ENCODE data around the gene SLC35E4.

SLC35E4 gene

GRCh38 chr22:30689622-30690021 lies 54.0 kb downstream of the SLC35E4 start:
- no peak overlapping the region for H3K4me3 ChIP-seq (ENCODE audit: low read depth, low read length, poor library complexity, severe bottlenecking)
- no peaks in the 10 kb centered on the region for H3K9me3 ChIP-seq (ENCODE audit: low read length)
- no peaks in the 10 kb centered on the region for H3K36me3 ChIP-seq (ENCODE audit: insufficient read depth, low read length)
- no peaks in the 10 kb centered on the region for H3K27me3 ChIP-seq (ENCODE audit: insufficient read depth, low read length)
- H3K9ac ChIP-seq (ENCODE audit: low read length): no peak overlapping the region
- H3K4me2 ChIP-seq (ENCODE audit: low read length): no peak overlapping the region
- no peaks in the 10 kb centered on the region for H3K9me2 ChIP-seq (ENCODE audit: low read depth, low read length)
- no peaks in the 10 kb centered on the region for H3K4me1 ChIP-seq (ENCODE audit: insufficient read depth, low read length, severe bottlenecking)
- H2AFZ ChIP-seq (ENCODE audit: low read length): no peak overlapping the region
- H3F3A ChIP-seq (ENCODE audit: insufficient read depth, low read length): no peaks in the 10 kb centered on the region
- H4K20me1 ChIP-seq (ENCODE audit: insufficient read depth, low read length): no peaks in the 10 kb centered on the region
- TF ChIP-seq CTCF (IDR thresholded peaks at IDR 0.05; ENCODE audit: low read length) (no peak), EZH2 (IDR thresholded peaks at IDR 0.05; ENCODE audit: borderline replicate concordance, low read length) (no peak)
- H3K79me2 ChIP-seq (ENCODE audit: insufficient read depth, low read length): no peaks in the 10 kb centered on the region
- H3K27ac ChIP-seq (ENCODE audit: low read depth, low read length, poor library complexity, severe bottlenecking): no peak overlapping the region

GRCh38 chr22:30691204-30691603 lies 55.6 kb downstream of the SLC35E4 start:
- Histone ChIP-seq H3K36me3 (ENCODE audit: insufficient read depth, low read length) (no peaks in the 10 kb centered on the region), H3K27me3 (ENCODE audit: insufficient read depth, low read length) (no peaks in the 10 kb centered on the region), H3K9ac (ENCODE audit: low read length) (no peak overlapping the region), H3K9me3 (ENCODE audit: low read length) (no peaks in the 10 kb centered on the region), H3K4me2 (ENCODE audit: low read length) (no peak overlapping the region), H2AFZ (ENCODE audit: low read length) (no peak overlapping the region), H3K9me2 (ENCODE audit: low read depth, low read length) (no peaks in the 10 kb centered on the region), H3K4me3 (ENCODE audit: low read depth, low read length, poor library complexity, severe bottlenecking) (no peak overlapping the region), H3K27ac (ENCODE audit: low read depth, low read length, poor library complexity, severe bottlenecking) (no peak overlapping the region), H4K20me1 (ENCODE audit: insufficient read depth, low read length) (no peaks in the 10 kb centered on the region), H3F3A (ENCODE audit: insufficient read depth, low read length) (no peaks in the 10 kb centered on the region), H3K79me2 (ENCODE audit: insufficient read depth, low read length) (no peaks in the 10 kb centered on the region), H3K4me1 (ENCODE audit: insufficient read depth, low read length, severe bottlenecking) (no peaks in the 10 kb centered on the region)
- TF ChIP-seq CTCF (IDR thresholded peaks at IDR 0.05; ENCODE audit: low read length) (no peak), EZH2 (IDR thresholded peaks at IDR 0.05; ENCODE audit: borderline replicate concordance, low read length) (no peak)

- Histone ChIP-seq H2AFZ (ENCODE audit: low read length) (no peak overlapping the region), H4K20me1 (ENCODE audit: insufficient read depth, low read length) (no peaks in the 10 kb centered on the region), H3K79me2 (ENCODE audit: insufficient read depth, low read length) (no peaks in the 10 kb centered on the region), H3K27me3 (ENCODE audit: insufficient read depth, low read length) (no peaks in the 10 kb centered on the region), H3K4me3 (ENCODE audit: low read depth, low read length, poor library complexity, severe bottlenecking) (no peak overlapping the region), H3K9me3 (ENCODE audit: low read length) (no peaks in the 10 kb centered on the region), H3K4me2 (ENCODE audit: low read length) (no peak overlapping the region; the same call in 1 of the 2 replicates), H3K9ac (ENCODE audit: low read length) (no peak overlapping the region), H3K4me1 (ENCODE audit: insufficient read depth, low read length, severe bottlenecking) (no peaks in the 10 kb centered on the region), H3F3A (ENCODE audit: insufficient read depth, low read length) (no peaks in the 10 kb centered on the region), H3K9me2 (ENCODE audit: low read depth, low read length) (no peaks in the 10 kb centered on the region), H3K27ac (ENCODE audit: low read depth, low read length, poor library complexity, severe bottlenecking) (no peak overlapping the region), H3K36me3 (ENCODE audit: insufficient read depth, low read length) (no peaks in the 10 kb centered on the region)
- TF ChIP-seq EZH2 (IDR thresholded peaks at IDR 0.05; ENCODE audit: borderline replicate concordance, low read length): no peak
- TF ChIP-seq CTCF (IDR thresholded peaks at IDR 0.05; ENCODE audit: low read length): no peak
Measured at GRCh38 chr22:30694171-30694639, 58.6 kb downstream of the SLC35E4 start.
